ENCODE measurements around the gene CRKL.

GRCh38 chr22:20973634-20974286, 56.6 kb downstream of the CRKL start:
- TF ChIP-seq CTCF (conservative IDR thresholded peaks at IDR 0.05; ENCODE audit: low read length) (no peak), EZH2phosphoT487 (IDR thresholded peaks at IDR 0.05; ENCODE audit: borderline replicate concordance, low read depth, low read length) (no peak)
